T-helper 9 cell (primary cell): Measurements from ENCODE around the gene CBLB.
"Not testable (repeated sequence)": the region's sequence is repeated elsewhere in the genome, so short reads cannot be mapped to it uniquely, and the experiment has no call there.

Experiments used
- DNase-seq: peaks from one replicate; pipeline ENCODE4 v3.0.0-alpha.2; 2020

CBLB gene

GRCh38 chr3:105815331-105815730 is 53.5 kb downstream of the CBLB start:
- not testable (repeated sequence) for DNase-seq

- DNase-seq: no peak
Measured at GRCh38 chr3:105813710-105814109, 55.1 kb downstream of the CBLB start.

- no peak for DNase-seq
Measured at GRCh38 chr3:105812194-105812586, 56.6 kb downstream of the CBLB start.

GRCh38 chr3:105811518-105812193 is 57.2 kb downstream of the CBLB start:
- no peak for DNase-seq

GRCh38 chr3:105809208-105809888 is 59.5 kb downstream of the CBLB start:
- DNase-seq: no peak

- no peak for DNase-seq
Measured at GRCh38 chr3:105807701-105808100, 61.1 kb downstream of the CBLB start.

GRCh38 chr3:105807146-105807545 is 61.7 kb downstream of the CBLB start:
- DNase-seq: no peak

- DNase-seq: no peak
Measured at GRCh38 chr3:105806359-105806758, 62.5 kb downstream of the CBLB start.

GRCh38 chr3:105805404-105805803 is 63.4 kb downstream of the CBLB start:
- DNase-seq: no peak

- DNase-seq: no peak
Measured at GRCh38 chr3:105802118-105802706, 66.6 kb downstream of the CBLB start.

- no peak for DNase-seq
Measured at GRCh38 chr3:105801397-105801796, 67.4 kb downstream of the CBLB start.

- DNase-seq: no peak
Measured at GRCh38 chr3:105800320-105800719, 68.5 kb downstream of the CBLB start.

GRCh38 chr3:105799286-105799685 is 69.5 kb downstream of the CBLB start:
- DNase-seq: no peak

- DNase-seq: no peak
Measured at GRCh38 chr3:105798381-105798934, 70.4 kb downstream of the CBLB start.

- no peak for DNase-seq
Measured at GRCh38 chr3:105793040-105793439, 75.8 kb downstream of the CBLB start.

GRCh38 chr3:105791919-105792786 is 76.7 kb downstream of the CBLB start:
- no peak for DNase-seq

- DNase-seq: no peak
Measured at GRCh38 chr3:105791131-105791530, 77.7 kb downstream of the CBLB start.

GRCh38 chr3:105790534-105790933 is 78.3 kb downstream of the CBLB start:
- DNase-seq: no peak

- DNase-seq: no peak
Measured at GRCh38 chr3:105788593-105788992, 80.2 kb downstream of the CBLB start.

- DNase-seq: no peak
Measured at GRCh38 chr3:105787453-105787852, 81.4 kb downstream of the CBLB start.

GRCh38 chr3:105786990-105787389 is 81.8 kb downstream of the CBLB start:
- no peak for DNase-seq

- no peak for DNase-seq
Measured at GRCh38 chr3:105786241-105786640, 82.6 kb downstream of the CBLB start.

GRCh38 chr3:105785803-105786202 is 83.0 kb downstream of the CBLB start:
- DNase-seq: no peak
